Measurements from ENCODE around the gene PIGR. TPM values are rescaled to one million over a fixed set of nuclear protein-coding genes. Genes with fewer than 3 reads are reported as not detected.

Gene PIGR
- total RNA-seq, 2 experiments from 2014 or later, result not detected

GRCh38 chr1:206937425-206937824 is 8.8 kb downstream of the PIGR start:
- intact Hi-C loops (cut with DNase I, micrococcal nuclease), result loop anchor here in 1 of 2 experiments (10.0 kb wide), 1 partner anchor 137 kb away; no protein-coding TSS in a partner anchor
- Mint-ChIP-seq H3K27me3 (no peaks in the 10 kb centered on the region), H3K4me1 (ENCODE audit: low read depth) (peaks cover 11% of the 10 kb centered on the region), H3K27ac (no peak overlapping the region), H3K9me3 (no peaks in the 10 kb centered on the region), H3K4me3 (no peak overlapping the region), H3K36me3 (ENCODE audit: low read depth) (no peaks in the 10 kb centered on the region)
- H3K27ac ChIP-seq (ENCODE audit: low read depth in 1 of 2, low read length in 2 of 2), result no peak overlapping the region
- no peak for DNase-seq
- no peaks in the 10 kb centered on the region for H3K9me3 ChIP-seq (ENCODE audit: control insufficient read depth in 1 of 2, insufficient read depth in 1 of 2, low read length in 2 of 2)
- no peak overlapping the region for H3K4me3 ChIP-seq (ENCODE audit: low read length)
- ChIA-PET POLR2A (no interaction called here), CTCF (no interaction called here)
- no peaks in the 10 kb centered on the region for H3K36me3 ChIP-seq (ENCODE audit: insufficient read depth, low read length)
- no peak for ATAC-seq (ENCODE audit: poor library complexity)
- no peaks in the 10 kb centered on the region for H3K27me3 ChIP-seq (ENCODE audit: control insufficient read depth in 1 of 2, insufficient read depth in 2 of 2, low read length in 2 of 2)
- no peak for TF ChIP-seq CTCF (IDR thresholded peaks at IDR 0.05)
- H3K4me1 ChIP-seq (ENCODE audit: insufficient read depth, low read length), result peaks cover 11% of the 10 kb centered on the region

GRCh38 chr1:206935491-206936067 is 10.7 kb downstream of the PIGR start:
- H3K27ac Mint-ChIP-seq, result no peak overlapping the region
- intact Hi-C loops (cut with DNase I, micrococcal nuclease), result loop anchor here in 1 of 2 experiments (1.0 to 10.0 kb wide), 2 partner anchors 46 to 139 kb away; no protein-coding TSS in a partner anchor

GRCh38 chr1:206933333-206933945 is 12.8 kb downstream of the PIGR start:
- ChIA-PET CTCF (interaction anchor here (1.0 to 3.3 kb wide), 18 partner anchors 8 to 472 kb away, joined by 3 to 22 read pairs (median 6); partner anchors contain the start of genes FCMR and IL20), POLR2A (interaction anchor here (0.6 to 3.9 kb wide), 11 partner anchors 11 to 124 kb away, joined by 3 to 73 read pairs (median 5); partner anchors contain the start of gene FCMR)
- peaks cover 46% of the 10 kb centered on the region for H3K4me1 Mint-ChIP-seq (ENCODE audit: low read depth)
- no peaks in the 10 kb centered on the region for H3K9me3 ChIP-seq (ENCODE audit: control insufficient read depth in 1 of 2, insufficient read depth in 1 of 2, low read length in 2 of 2)
- no peak overlapping the region for H3K4me3 Mint-ChIP-seq
- intact Hi-C loops (cut with DNase I, micrococcal nuclease), result loop anchor here (1.0 to 10.0 kb wide), 5 partner anchors 21 to 201 kb away; partner anchors contain the start of gene IL20 (in 1 of the 2)
- H3K27me3 ChIP-seq (ENCODE audit: control insufficient read depth in 1 of 2, insufficient read depth in 2 of 2, low read length in 2 of 2), result no peaks in the 10 kb centered on the region
- DNase-seq (peak; percentile 57 to 87 (median 74)), ATAC-seq (ENCODE audit: poor library complexity) (peak; percentile 82)
- peaks cover 36% of the 10 kb centered on the region for H3K4me1 ChIP-seq (ENCODE audit: insufficient read depth, low read length)
- H3K36me3 ChIP-seq (ENCODE audit: insufficient read depth, low read length), result no peaks in the 10 kb centered on the region
- peak overlapping the region; percentile 57 for H3K27ac Mint-ChIP-seq
- H3K4me3 ChIP-seq (ENCODE audit: low read length), result no peak overlapping the region
- no peaks in the 10 kb centered on the region for H3K9me3 Mint-ChIP-seq
- H3K27ac ChIP-seq (ENCODE audit: low read depth in 1 of 2, low read length in 2 of 2), result no peak overlapping the region
- no peaks in the 10 kb centered on the region for H3K36me3 Mint-ChIP-seq (ENCODE audit: low read depth)
- no peaks in the 10 kb centered on the region for H3K27me3 Mint-ChIP-seq
- TF ChIP-seq CTCF (IDR thresholded peaks at IDR 0.05), result peak; percentile 91

More at GRCh38 chr1:206935491-206936067, 10.7 kb downstream of the PIGR start:
- H3K9me3 ChIP-seq (ENCODE audit: control insufficient read depth in 1 of 2, insufficient read depth in 1 of 2, low read length in 2 of 2), result no peaks in the 10 kb centered on the region
- no peaks in the 10 kb centered on the region for H3K9me3 Mint-ChIP-seq
- ChIA-PET POLR2A (interaction anchor here (1.0 to 1.2 kb wide), 2 partner anchors 17 to 46 kb away, joined by 3 to 5 read pairs; no protein-coding TSS in a partner anchor), CTCF (interaction anchor here (0.5 to 3.2 kb wide), 5 partner anchors 14 to 47 kb away, joined by 3 to 10 read pairs (median 5); partner anchors contain the start of gene FCMR)
- DNase-seq (peak in 8 of 14 experiments; percentile 20 to 71 (median 49)), ATAC-seq (ENCODE audit: poor library complexity) (peak; percentile 55)
- no peak overlapping the region for H3K4me3 ChIP-seq (ENCODE audit: low read length)
- peaks cover 24% of the 10 kb centered on the region for H3K4me1 ChIP-seq (ENCODE audit: insufficient read depth, low read length)
- H3K27me3 ChIP-seq (ENCODE audit: control insufficient read depth in 1 of 2, insufficient read depth in 2 of 2, low read length in 2 of 2), result no peaks in the 10 kb centered on the region
- no peaks in the 10 kb centered on the region for H3K36me3 Mint-ChIP-seq (ENCODE audit: low read depth)
- no peak overlapping the region for H3K27ac ChIP-seq (ENCODE audit: low read depth in 1 of 2, low read length in 2 of 2)
- no peaks in the 10 kb centered on the region for H3K27me3 Mint-ChIP-seq
- H3K36me3 ChIP-seq (ENCODE audit: insufficient read depth, low read length), result no peaks in the 10 kb centered on the region
- peak; percentile 60 for TF ChIP-seq CTCF (IDR thresholded peaks at IDR 0.05)
- peaks cover 29% of the 10 kb centered on the region for H3K4me1 Mint-ChIP-seq (ENCODE audit: low read depth)
- H3K4me3 Mint-ChIP-seq, result no peak overlapping the region

Data from CD4-positive, alpha-beta T cell (primary cell).